Brain microvascular endothelial cell (primary cell): ENCODE results near the gene CACNA1S.

Source experiments
- DNase-seq: peaks from one replicate; pipeline ENCODE4 v3.0.0-alpha.2; 2020
- H3K27ac ChIP-seq: fragments of 250-450 bp; sonication (Bioruptor Pico); 2 replicates; pipeline ENCODE4 v1.5.1; 2020; ENCODE audit warnings: mild to moderate bottlenecking, moderate library complexity
- H3K27me3 ChIP-seq: fragments of 250-450 bp; sonication (Bioruptor Pico); replicated peaks from 2 replicates; pipeline ENCODE4 v1.5.1; 2020; ENCODE audit warnings: mild to moderate bottlenecking
- H3K36me3 ChIP-seq: fragments of 250-450 bp; sonication (Bioruptor Pico); replicated peaks from 2 replicates; pipeline ENCODE4 v1.5.1; 2020; ENCODE audit warnings: mild to moderate bottlenecking
- H3K4me3 ChIP-seq: 2 replicates; pipeline ENCODE4 v1.5.1; 2011; ENCODE audit warnings: low read depth, mild to moderate bottlenecking, control low read depth, low read length, moderate library complexity
- CTCF ChIP-seq: IDR thresholded peaks from 2 replicates; pipeline ENCODE4 v1.5.1; 2011; ENCODE audit warnings: low read depth, mild to moderate bottlenecking, moderate library complexity, low read length, control low read depth, inconsistent platforms; ENCODE audit errors: missing control alignments
- in situ Hi-C: cut with HindIII; loops from 2 replicates; pipeline ENCODE4 v1.10.0; 2017; ENCODE audit warnings: low sequenced_read_pairs, low pct_ligation_motif_present

Gene CACNA1S

GRCh38 chr1:200999667-201000066 lies 112.6 kb downstream of the CACNA1S start:
- DNase-seq = no peak
- in situ Hi-C loops = no loop called here
- H3K27ac ChIP-seq = no peak overlapping the region
- no peak overlapping the region for H3K4me3 ChIP-seq
- H3K27me3 ChIP-seq = no peaks in the 10 kb centered on the region
- no peak for TF ChIP-seq CTCF
- H3K36me3 ChIP-seq = no peaks in the 10 kb centered on the region

- DNase-seq = no peak
- Histone ChIP-seq H3K27me3 (no peaks in the 10 kb centered on the region), H3K27ac (no peak overlapping the region), H3K4me3 (no peak overlapping the region), H3K36me3 (no peaks in the 10 kb centered on the region)
- in situ Hi-C loops = no loop called here
- TF ChIP-seq CTCF = no peak
These were observed 113.9 kb downstream of the CACNA1S start for GRCh38 chr1:200998323-200998722.

GRCh38 chr1:200992382-200993048 lies 119.7 kb downstream of the CACNA1S start:
- H3K4me3 ChIP-seq = no peak overlapping the region
- no peak overlapping the region for H3K27ac ChIP-seq
- H3K27me3 ChIP-seq = no peaks in the 10 kb centered on the region
- in situ Hi-C loops = no loop called here
- DNase-seq = no peak
- no peaks in the 10 kb centered on the region for H3K36me3 ChIP-seq
- no peak for TF ChIP-seq CTCF

GRCh38 chr1:200991097-200991614 lies 121.1 kb downstream of the CACNA1S start:
- Histone ChIP-seq H3K27ac (no peak overlapping the region), H3K27me3 (no peaks in the 10 kb centered on the region), H3K4me3 (no peak overlapping the region), H3K36me3 (no peaks in the 10 kb centered on the region)
- no peak for DNase-seq
- in situ Hi-C loops = no loop called here
- no peak for TF ChIP-seq CTCF

- Histone ChIP-seq H3K27me3 (no peaks in the 10 kb centered on the region), H3K27ac (no peak overlapping the region), H3K36me3 (no peaks in the 10 kb centered on the region), H3K4me3 (no peak overlapping the region)
- no peak for TF ChIP-seq CTCF
- in situ Hi-C loops = no loop called here
- DNase-seq = no peak
These were observed 122.1 kb downstream of the CACNA1S start for GRCh38 chr1:200990114-200990513.
